Measurements from ENCODE around the gene DCT.

- no peak for TF ChIP-seq CTCF (conservative IDR thresholded peaks at IDR 0.05 in 1 of 2, IDR thresholded peaks at IDR 0.05 in 1 of 2; ENCODE audit: extremely low read depth in 1 of 2, insufficient read depth in 1 of 2, low read depth in 1 of 2, low read length in 2 of 2)
- TF ChIP-seq EZH2 (IDR thresholded peaks at IDR 0.05; ENCODE audit: borderline replicate concordance, low read length), result no peak
These were observed 60.1 kb downstream of the DCT start for GRCh38 chr13:94419304-94419924.

Data from mammary epithelial cell (primary cell).